ENCODE results near the gene SLC22A4. TPM values are rescaled to one million over a fixed set of nuclear protein-coding genes. Genes with fewer than 3 reads are reported as not detected.

Gene SLC22A4
- total RNA-seq, 1 donor from 2014 or later, result 0.06 TPM

DNA sequence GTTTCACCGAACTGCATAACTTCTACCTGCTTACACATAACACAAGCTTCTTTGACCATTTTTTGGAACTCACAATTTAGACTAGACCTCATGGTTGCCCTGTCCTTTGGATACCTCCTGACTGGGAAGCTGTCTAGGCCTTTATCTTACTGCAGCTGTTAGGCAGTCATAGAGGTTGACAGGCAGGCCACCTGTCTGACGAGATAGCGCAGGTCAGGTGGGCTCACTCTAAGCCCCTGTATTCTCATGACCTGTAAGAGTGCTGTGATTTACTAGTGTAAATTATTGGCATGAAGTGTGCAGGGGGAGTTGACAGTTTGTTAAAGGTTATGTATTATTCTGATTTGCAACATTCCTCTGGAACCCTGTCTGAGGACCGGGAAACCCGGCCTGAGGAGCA lies 29.0 kb downstream of the SLC22A4 start:
- Histone ChIP-seq H2AFZ (replicated peaks) (no peak overlapping the region), H3K4me2 (peak overlapping the region; percentile 67), H3K9ac (no peak overlapping the region), H3K4me1 (peaks cover 10% of the 10 kb centered on the region), H4K20me1 (ENCODE audit: low read depth) (no peaks in the 10 kb centered on the region), H3K9me3 (ENCODE audit: low read depth) (no peaks in the 10 kb centered on the region), H3K36me3 (no peaks in the 10 kb centered on the region), H3F3A (ENCODE audit: low read depth) (no peaks in the 10 kb centered on the region), H3K79me2 (ENCODE audit: low read depth) (no peaks in the 10 kb centered on the region), H3K4me3 (no peak overlapping the region), H3K27me3 (no peaks in the 10 kb centered on the region), H3K27ac (no peak overlapping the region)
- Mint-ChIP-seq H3K4me3 (no peak overlapping the region), H3K36me3 (no peaks in the 10 kb centered on the region), H3K9me3 (no peaks in the 10 kb centered on the region), H3K27ac (no peak overlapping the region), H3K27me3 (ENCODE audit: insufficient read depth, low read depth) (peaks cover 3% of the 10 kb centered on the region), H3K4me1 (peaks cover 20% of the 10 kb centered on the region)
- no peak for DNase-seq (ENCODE audit: low spot score)
- TF ChIP-seq, protein P1, sequence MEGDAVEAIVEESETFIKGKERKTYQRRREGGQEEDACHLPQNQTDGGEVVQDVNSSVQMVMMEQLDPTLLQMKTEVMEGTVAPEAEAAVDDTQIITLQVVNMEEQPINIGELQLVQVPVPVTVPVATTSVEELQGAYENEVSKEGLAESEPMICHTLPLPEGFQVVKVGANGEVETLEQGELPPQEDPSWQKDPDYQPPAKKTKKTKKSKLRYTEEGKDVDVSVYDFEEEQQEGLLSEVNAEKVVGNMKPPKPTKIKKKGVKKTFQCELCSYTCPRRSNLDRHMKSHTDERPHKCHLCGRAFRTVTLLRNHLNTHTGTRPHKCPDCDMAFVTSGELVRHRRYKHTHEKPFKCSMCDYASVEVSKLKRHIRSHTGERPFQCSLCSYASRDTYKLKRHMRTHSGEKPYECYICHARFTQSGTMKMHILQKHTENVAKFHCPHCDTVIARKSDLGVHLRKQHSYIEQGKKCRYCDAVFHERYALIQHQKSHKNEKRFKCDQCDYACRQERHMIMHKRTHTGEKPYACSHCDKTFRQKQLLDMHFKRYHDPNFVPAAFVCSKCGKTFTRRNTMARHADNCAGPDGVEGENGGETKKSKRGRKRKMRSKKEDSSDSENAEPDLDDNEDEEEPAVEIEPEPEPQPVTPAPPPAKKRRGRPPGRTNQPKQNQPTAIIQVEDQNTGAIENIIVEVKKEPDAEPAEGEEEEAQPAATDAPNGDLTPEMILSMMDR (IDR thresholded peaks at IDR 0.05), result no peak
- TF ChIP-seq EZH2 (IDR thresholded peaks at IDR 0.05) (no peak), EZH2phosphoT487 (IDR thresholded peaks at IDR 0.05) (no peak)

- H3K4me1 Mint-ChIP-seq, result peaks cover 20% of the 10 kb centered on the region
- H3K79me2 ChIP-seq (ENCODE audit: low read depth), result no peaks in the 10 kb centered on the region
Observed at GRCh38 chr5:132325691-132326090, 31.5 kb downstream of the SLC22A4 start.

GRCh38 chr5:132327252-132327955 lies 33.2 kb downstream of the SLC22A4 start:
- H4K20me1 ChIP-seq (ENCODE audit: low read depth), result no peaks in the 10 kb centered on the region
- Mint-ChIP-seq H3K27ac (no peak overlapping the region), H3K4me3 (no peak overlapping the region), H3K36me3 (no peaks in the 10 kb centered on the region), H3K27me3 (ENCODE audit: insufficient read depth, low read depth) (peaks cover 3% of the 10 kb centered on the region), H3K4me1 (peaks cover 14% of the 10 kb centered on the region), H3K9me3 (no peaks in the 10 kb centered on the region)
- H3F3A ChIP-seq (ENCODE audit: low read depth), result no peaks in the 10 kb centered on the region
- no peaks in the 10 kb centered on the region for H3K36me3 ChIP-seq
- no peak overlapping the region for H3K9ac ChIP-seq
- H2AFZ ChIP-seq (replicated peaks), result no peak overlapping the region
- H3K4me3 ChIP-seq, result no peak overlapping the region
- no peaks in the 10 kb centered on the region for H3K27me3 ChIP-seq
- no peak overlapping the region for H3K27ac ChIP-seq
- H3K4me2 ChIP-seq, result no peak overlapping the region
- TF ChIP-seq, protein P1 (IDR thresholded peaks at IDR 0.05), result no peak
- TF ChIP-seq EZH2 (IDR thresholded peaks at IDR 0.05) (no peak), EZH2phosphoT487 (IDR thresholded peaks at IDR 0.05) (no peak)
- no peaks in the 10 kb centered on the region for H3K9me3 ChIP-seq (ENCODE audit: low read depth)
- no peaks in the 10 kb centered on the region for H3K79me2 ChIP-seq (ENCODE audit: low read depth)
- peaks cover 10% of the 10 kb centered on the region for H3K4me1 ChIP-seq
- no peak for DNase-seq (ENCODE audit: low spot score)

More at GRCh38 chr5:132325691-132326090, 31.5 kb downstream of the SLC22A4 start:
- Histone ChIP-seq H3K4me1 (peaks cover 10% of the 10 kb centered on the region), H3K27me3 (no peaks in the 10 kb centered on the region), H3F3A (ENCODE audit: low read depth) (no peaks in the 10 kb centered on the region), H4K20me1 (ENCODE audit: low read depth) (no peaks in the 10 kb centered on the region), H3K9ac (no peak overlapping the region), H3K4me2 (no peak overlapping the region), H2AFZ (replicated peaks) (no peak overlapping the region), H3K27ac (no peak overlapping the region), H3K9me3 (ENCODE audit: low read depth) (no peaks in the 10 kb centered on the region), H3K36me3 (no peaks in the 10 kb centered on the region), H3K4me3 (no peak overlapping the region)
- Mint-ChIP-seq H3K9me3 (no peaks in the 10 kb centered on the region), H3K27me3 (ENCODE audit: insufficient read depth, low read depth) (peaks cover 3% of the 10 kb centered on the region), H3K27ac (no peak overlapping the region), H3K4me3 (no peak overlapping the region), H3K36me3 (no peaks in the 10 kb centered on the region)
- no peak for TF ChIP-seq EZH2 (IDR thresholded peaks at IDR 0.05)
- TF ChIP-seq, protein P1 (IDR thresholded peaks at IDR 0.05), result no peak
- DNase-seq (ENCODE audit: low spot score), result no peak
